CD4-positive, alpha-beta T cell (primary cell): ENCODE results near the gene ARHGEF25. TPM values are rescaled to one million over a fixed set of nuclear protein-coding genes. Genes with fewer than 3 reads are reported as not detected.

Source experiments
- ATAC-seq: fragments of 200-7000 bp; cut with Tn5 transposase; one replicate; pipeline ENCODE4 v1.10.0; 2022; ENCODE audit warnings: mild to moderate bottlenecking; ENCODE audit not compliant: poor library complexity
- CTCF ChIA-PET: fragments of 350-600 bp; sonication (Branson Sonifier 250); formaldehyde crosslinking; loops from one replicate; lab custom pipeline; 2021; ENCODE audit warnings: antibody characterized with exemption, inconsistent platforms; lab: Charles Lee
- POLR2A ChIA-PET: fragments of 350-600 bp; sonication (Branson Sonifier 250); formaldehyde crosslinking; loops from one replicate; lab custom pipeline; 2021; ENCODE audit warnings: antibody characterized with exemption, inconsistent platforms; lab: Charles Lee
- DNase-seq, 14 experiments: peaks; one replicate each; pipeline ENCODE4 v3.0.0-alpha.2; 2013 to 2020; ENCODE audit warnings: mixed read lengths in 2 of 14
- H3K27ac ChIP-seq, 2 donors: one replicate each; pipeline versions ENCODE4 v1.5.1 to v1.7.0; 2013; ENCODE audit warnings: low read length in 2 of 2, low read depth in 1 of 2, mild to moderate bottlenecking in 1 of 2
- H3K27me3 ChIP-seq, 2 experiments: 1 replicate in 1 of 2; 2 replicates in 1 of 2; pipeline versions ENCODE4 v1.6.1 to v1.7.0; 2013; ENCODE audit warnings: low read length in 2 of 2, control low read depth in 1 of 2, mild to moderate bottlenecking in 1 of 2, moderate library complexity in 1 of 2; ENCODE audit not compliant: insufficient read depth in 2 of 2, control insufficient read depth in 1 of 2
- H3K36me3 ChIP-seq: one replicate; pipeline ENCODE4 v1.6.1; 2013; ENCODE audit warnings: low read length, control low read depth; ENCODE audit not compliant: insufficient read depth
- H3K4me1 ChIP-seq: one replicate; pipeline ENCODE4 v1.6.1; 2013; ENCODE audit warnings: low read length, control low read depth; ENCODE audit not compliant: insufficient read depth
- H3K4me3 ChIP-seq: one replicate; pipeline ENCODE4 v1.5.1; 2013; ENCODE audit warnings: mild to moderate bottlenecking, low read length, moderate library complexity
- H3K9me3 ChIP-seq, 2 experiments: 1 replicate in 1 of 2; 2 replicates in 1 of 2; pipeline versions ENCODE4 v1.6.1 to v1.7.0; 2013; ENCODE audit warnings: low read length in 2 of 2, mild to moderate bottlenecking in 2 of 2, control low read depth in 1 of 2, moderate library complexity in 1 of 2; ENCODE audit not compliant: control insufficient read depth in 1 of 2, insufficient read depth in 1 of 2
- H3K27ac Mint-ChIP-seq: one replicate; pipeline ENCODE4 v1.8.0; 2020; ENCODE audit warnings: mixed read lengths
- H3K27me3 Mint-ChIP-seq: one replicate; pipeline ENCODE4 v1.8.0; 2021; ENCODE audit warnings: mixed read lengths
- H3K36me3 Mint-ChIP-seq: one replicate; pipeline ENCODE4 v1.8.0; 2021; ENCODE audit warnings: low read depth, mixed read lengths
- H3K4me1 Mint-ChIP-seq: one replicate; pipeline ENCODE4 v1.8.0; 2021; ENCODE audit warnings: low read depth, mixed read lengths
- H3K4me3 Mint-ChIP-seq: one replicate; pipeline ENCODE4 v1.8.0; 2020; ENCODE audit warnings: mild to moderate bottlenecking, mixed read lengths
- H3K9me3 Mint-ChIP-seq: one replicate; pipeline ENCODE4 v1.8.0; 2020; ENCODE audit warnings: mixed read lengths
- intact Hi-C, 2 experiments: fragments of 100-400 bp; cut with DNase I in 1 of 2; cut with micrococcal nuclease in 1 of 2; formaldehyde crosslinking; loops; one replicate each; pipeline versions ENCODE4 v1.15.1 to v1.9.0; 2023 to 2025; cut with DNase I, micrococcal nuclease
- total RNA-seq, 174 experiments: library from RNA in 2 of 174; stranded (reverse) in 2 of 174; gene quantifications; one replicate each; pipeline ENCODE4 v1.2.3 and lab custom pipeline; 2021 to 2026
- TF ChIP-seq, protein P1 (sequence below): fragments of 200-600 bp; IDR thresholded peaks from one replicate; pipeline ENCODE4 v1.8.0; 2022; ENCODE audit warnings: antibody characterized with exemption, mild to moderate bottlenecking

ARHGEF25 gene
- total RNA-seq, 2 experiments from 2014 or later = 0.25 to 0.27 TPM

DNA sequence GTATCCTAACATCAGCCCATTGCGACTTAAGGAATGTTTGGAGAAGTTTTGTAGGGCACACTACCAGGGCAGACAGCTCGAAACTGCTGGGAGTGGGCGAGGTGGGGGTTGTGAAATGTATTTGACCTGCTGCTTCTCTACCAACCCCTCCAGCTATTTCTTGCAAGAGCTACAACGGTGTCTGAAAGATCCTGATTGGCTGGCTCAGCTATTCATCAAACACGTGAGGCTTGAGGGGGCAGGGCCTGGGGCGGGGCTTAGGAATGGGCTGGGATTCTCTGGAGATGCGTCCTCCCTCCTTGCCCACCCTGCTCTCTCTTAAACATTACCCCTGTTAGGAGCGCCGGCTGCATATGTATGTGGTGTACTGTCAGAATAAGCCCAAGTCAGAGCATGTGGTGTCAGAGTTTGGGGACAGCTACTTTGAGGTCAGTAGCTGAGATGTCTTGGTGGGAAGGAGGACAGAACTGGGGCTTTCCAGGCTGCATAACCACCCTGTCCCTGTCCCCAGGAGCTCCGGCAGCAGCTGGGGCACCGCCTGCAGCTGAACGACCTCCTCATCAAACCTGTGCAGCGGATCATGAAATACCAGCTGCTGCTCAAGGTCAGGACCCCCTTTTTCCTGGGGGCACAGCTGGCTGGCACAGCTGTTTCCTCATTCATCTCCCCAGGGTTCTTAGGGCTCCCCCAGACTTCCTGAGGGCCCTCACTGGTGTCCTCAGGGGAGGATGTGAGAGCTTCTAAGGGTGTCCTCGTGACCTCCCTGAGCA lies 3.1 kb downstream of the ARHGEF25 start:
- CTCF ChIA-PET = no interaction called here

DNA sequence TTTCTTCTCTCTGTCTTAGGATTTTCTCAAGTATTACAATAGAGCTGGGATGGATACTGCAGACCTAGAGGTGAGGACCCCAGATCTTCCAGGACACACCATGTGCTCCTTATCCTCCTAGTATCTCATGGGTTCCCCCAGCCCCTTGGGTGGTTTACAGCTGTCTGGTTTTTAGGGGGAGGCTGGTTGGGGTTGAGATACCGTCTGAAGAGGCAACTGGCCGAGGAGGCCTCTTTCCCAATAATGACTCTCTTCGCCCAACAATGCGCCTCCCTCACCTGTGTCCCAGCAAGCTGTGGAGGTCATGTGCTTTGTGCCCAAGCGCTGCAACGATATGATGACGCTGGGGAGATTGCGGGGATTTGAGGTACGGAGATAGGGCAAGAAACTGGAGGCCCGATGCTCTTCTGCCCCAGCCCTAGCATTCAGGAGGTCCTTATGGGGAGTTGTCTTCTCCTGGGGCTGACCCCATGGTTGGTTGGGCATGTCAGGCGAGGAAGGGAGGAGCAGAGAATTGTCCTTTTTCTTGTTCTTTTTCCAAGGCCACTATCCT lies 3.8 kb downstream of the ARHGEF25 start:
- Histone ChIP-seq H3K9me3 (peaks cover 0 to 3% of the 10 kb centered on the region in 2 experiments), H3K36me3 (no peaks in the 10 kb centered on the region), H3K4me3 (no peak overlapping the region), H3K27me3 (peaks cover 40 to 58% of the 10 kb centered on the region in 2 experiments), H3K4me1 (peaks cover 29% of the 10 kb centered on the region), H3K27ac (no peak overlapping the region)
- ATAC-seq (no peak), DNase-seq (no peak)
- H3K4me1 Mint-ChIP-seq = peaks cover 26% of the 10 kb centered on the region
- no peak overlapping the region for H3K4me3 Mint-ChIP-seq
- no peak overlapping the region for H3K27ac Mint-ChIP-seq
- H3K27me3 Mint-ChIP-seq = peaks cover 88% of the 10 kb centered on the region
- intact Hi-C loops = no loop called here
- ChIA-PET POLR2A (no interaction called here), CTCF (interaction anchor here (2.0 kb wide), 1 partner anchor 32 kb away, joined by 12 read pairs; no protein-coding TSS in a partner anchor)
- TF ChIP-seq, protein P1, sequence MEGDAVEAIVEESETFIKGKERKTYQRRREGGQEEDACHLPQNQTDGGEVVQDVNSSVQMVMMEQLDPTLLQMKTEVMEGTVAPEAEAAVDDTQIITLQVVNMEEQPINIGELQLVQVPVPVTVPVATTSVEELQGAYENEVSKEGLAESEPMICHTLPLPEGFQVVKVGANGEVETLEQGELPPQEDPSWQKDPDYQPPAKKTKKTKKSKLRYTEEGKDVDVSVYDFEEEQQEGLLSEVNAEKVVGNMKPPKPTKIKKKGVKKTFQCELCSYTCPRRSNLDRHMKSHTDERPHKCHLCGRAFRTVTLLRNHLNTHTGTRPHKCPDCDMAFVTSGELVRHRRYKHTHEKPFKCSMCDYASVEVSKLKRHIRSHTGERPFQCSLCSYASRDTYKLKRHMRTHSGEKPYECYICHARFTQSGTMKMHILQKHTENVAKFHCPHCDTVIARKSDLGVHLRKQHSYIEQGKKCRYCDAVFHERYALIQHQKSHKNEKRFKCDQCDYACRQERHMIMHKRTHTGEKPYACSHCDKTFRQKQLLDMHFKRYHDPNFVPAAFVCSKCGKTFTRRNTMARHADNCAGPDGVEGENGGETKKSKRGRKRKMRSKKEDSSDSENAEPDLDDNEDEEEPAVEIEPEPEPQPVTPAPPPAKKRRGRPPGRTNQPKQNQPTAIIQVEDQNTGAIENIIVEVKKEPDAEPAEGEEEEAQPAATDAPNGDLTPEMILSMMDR = no peak
- H3K36me3 Mint-ChIP-seq = no peaks in the 10 kb centered on the region
- H3K9me3 Mint-ChIP-seq = no peaks in the 10 kb centered on the region

More for the DNA sequence above, 3.1 kb downstream of the ARHGEF25 start:
- no peak overlapping the region for H3K4me3 ChIP-seq
- TF ChIP-seq, protein P1 = no peak
- Mint-ChIP-seq H3K27ac (no peak overlapping the region), H3K4me1 (peaks cover 23% of the 10 kb centered on the region), H3K9me3 (no peaks in the 10 kb centered on the region), H3K27me3 (peaks cover 81% of the 10 kb centered on the region), H3K4me3 (peak overlapping the region; percentile 11), H3K36me3 (no peaks in the 10 kb centered on the region)
- H3K36me3 ChIP-seq = no peaks in the 10 kb centered on the region
- peaks cover 33 to 52% of the 10 kb centered on the region in 2 experiments for H3K27me3 ChIP-seq
- DNase-seq (peak in 1 of 14 experiments; percentile 30), ATAC-seq (no peak)
- POLR2A ChIA-PET = no interaction called here
- intact Hi-C loops = no loop called here
- H3K4me1 ChIP-seq = peaks cover 23% of the 10 kb centered on the region
- peaks cover 0 to 3% of the 10 kb centered on the region in 2 experiments for H3K9me3 ChIP-seq
- H3K27ac ChIP-seq = no peak overlapping the region

- ChIA-PET CTCF (interaction anchor here (2.0 kb wide), 1 partner anchor 32 kb away, joined by 12 read pairs; no protein-coding TSS in a partner anchor), POLR2A (no interaction called here)
- peaks cover 27% of the 10 kb centered on the region for H3K4me1 Mint-ChIP-seq
- ATAC-seq (no peak), DNase-seq (no peak)
- no peak overlapping the region for H3K27ac Mint-ChIP-seq
- intact Hi-C loops = no loop called here
- H3K4me3 ChIP-seq = no peak overlapping the region
- no peak overlapping the region for H3K27ac ChIP-seq
- H3K9me3 Mint-ChIP-seq = no peaks in the 10 kb centered on the region
- H3K36me3 ChIP-seq = no peaks in the 10 kb centered on the region
- H3K27me3 ChIP-seq = peaks cover 46 to 65% of the 10 kb centered on the region in 2 experiments
- H3K27me3 Mint-ChIP-seq = peaks cover 89% of the 10 kb centered on the region
- H3K4me1 ChIP-seq = peaks cover 29% of the 10 kb centered on the region
- no peaks in the 10 kb centered on the region for H3K36me3 Mint-ChIP-seq
- peaks cover 0 to 6% of the 10 kb centered on the region in 2 experiments for H3K9me3 ChIP-seq
- no peak overlapping the region for H3K4me3 Mint-ChIP-seq
- TF ChIP-seq, protein P1 = no peak
These were observed 4.4 kb downstream of the ARHGEF25 start for GRCh38 chr12:57615637-57616036.
